ENCODE data around the gene DAPK1.

DAPK1 gene

DNA sequence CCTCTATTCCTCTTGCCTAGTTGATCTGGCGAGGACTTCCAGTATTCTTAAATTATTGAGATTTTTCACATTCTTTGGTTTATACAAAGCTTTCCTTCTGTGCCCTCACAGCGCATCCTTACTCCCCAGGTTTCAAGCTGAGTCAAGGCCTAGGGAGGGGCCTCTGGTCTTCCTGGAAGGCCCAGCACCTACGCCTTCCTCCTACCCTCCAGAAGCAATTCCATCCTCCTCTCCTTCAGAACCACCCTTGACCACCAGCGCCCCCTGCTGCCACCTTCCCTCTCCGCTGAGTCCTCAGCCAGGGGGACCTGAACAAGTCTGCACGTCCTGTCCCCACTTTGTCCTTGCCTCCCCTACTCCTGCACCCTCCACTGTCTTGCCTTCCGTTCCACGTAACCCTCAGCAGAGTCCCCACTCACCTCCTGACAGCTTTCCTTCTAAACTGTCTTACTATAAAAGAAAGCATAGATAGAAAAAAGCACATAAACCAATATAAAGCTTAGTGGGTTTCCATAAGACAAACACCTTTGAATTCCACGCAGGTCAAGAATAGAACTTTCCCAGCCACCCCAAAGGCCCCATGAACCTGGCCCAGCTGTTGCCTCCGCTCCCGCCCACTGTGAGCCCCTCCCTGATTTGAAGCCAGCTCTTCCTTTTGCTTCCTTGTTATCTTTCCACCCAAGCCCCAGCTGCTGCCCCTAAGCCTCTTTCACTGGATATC lies 165.3 kb downstream of the DAPK1 start:
- peaks cover 11% of the 10 kb centered on the region for H3K36me3 ChIP-seq

DNA sequence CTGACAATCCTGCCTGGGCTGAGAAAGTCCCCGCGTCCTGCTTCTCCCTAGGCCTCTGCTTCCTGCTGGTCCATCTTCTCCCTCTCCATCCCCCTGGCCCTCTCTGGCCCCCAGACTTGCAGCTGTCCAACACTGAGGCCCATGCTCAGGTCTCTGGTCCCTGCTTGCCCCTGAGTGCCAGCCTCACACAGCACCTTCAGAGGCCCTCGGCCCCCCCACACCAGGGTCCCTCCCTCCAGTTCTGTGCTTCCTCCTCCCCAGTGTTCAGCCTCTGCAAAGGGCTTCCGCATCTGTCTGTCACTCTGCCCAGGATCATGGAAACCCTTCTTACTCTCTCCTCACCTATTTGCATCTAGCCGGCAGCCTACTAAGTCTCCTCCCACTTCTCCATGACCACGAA lies 165.9 kb downstream of the DAPK1 start:
- Histone ChIP-seq H3K27me3 (ENCODE audit: insufficient read depth, low read depth, severe bottlenecking) (no peaks in the 10 kb centered on the region), H3K27ac (no peak overlapping the region), H3K36me3 (peaks cover 5% of the 10 kb centered on the region; the same call in 1 of the 2 replicates), H3K4me3 (ENCODE audit: low read depth, low read length) (no peak overlapping the region), H3K9me3 (ENCODE audit: severe bottlenecking) (peaks cover 7% of the 10 kb centered on the region)
- TF ChIP-seq CTCF (IDR thresholded peaks at IDR 0.05; ENCODE audit: low read depth, low read length), result no peak
- no peak for DNase-seq

More for the DNA sequence above, 165.3 kb downstream of the DAPK1 start:
- Histone ChIP-seq H3K4me3 (ENCODE audit: low read depth, low read length) (no peak overlapping the region), H3K27ac (no peak overlapping the region), H3K9me3 (ENCODE audit: severe bottlenecking) (peaks cover 7% of the 10 kb centered on the region), H3K27me3 (ENCODE audit: insufficient read depth, low read depth, severe bottlenecking) (no peaks in the 10 kb centered on the region)
- peak; percentile 87 for DNase-seq
- TF ChIP-seq CTCF (IDR thresholded peaks at IDR 0.05; ENCODE audit: low read depth, low read length), result peak; percentile 94

GRCh38 chr9:87664153-87665060 lies 166.7 kb downstream of the DAPK1 start:
- DNase-seq, result no peak
- H3K9me3 ChIP-seq (ENCODE audit: severe bottlenecking), result peaks cover 7% of the 10 kb centered on the region
- no peaks in the 10 kb centered on the region for H3K27me3 ChIP-seq (ENCODE audit: insufficient read depth, low read depth, severe bottlenecking)
- peaks cover 3% of the 10 kb centered on the region; the same call in 1 of the 2 replicates for H3K36me3 ChIP-seq
- no peak overlapping the region for H3K4me3 ChIP-seq (ENCODE audit: low read depth, low read length)
- H3K27ac ChIP-seq, result no peak overlapping the region
- TF ChIP-seq CTCF (IDR thresholded peaks at IDR 0.05; ENCODE audit: low read depth, low read length), result no peak

DNA sequence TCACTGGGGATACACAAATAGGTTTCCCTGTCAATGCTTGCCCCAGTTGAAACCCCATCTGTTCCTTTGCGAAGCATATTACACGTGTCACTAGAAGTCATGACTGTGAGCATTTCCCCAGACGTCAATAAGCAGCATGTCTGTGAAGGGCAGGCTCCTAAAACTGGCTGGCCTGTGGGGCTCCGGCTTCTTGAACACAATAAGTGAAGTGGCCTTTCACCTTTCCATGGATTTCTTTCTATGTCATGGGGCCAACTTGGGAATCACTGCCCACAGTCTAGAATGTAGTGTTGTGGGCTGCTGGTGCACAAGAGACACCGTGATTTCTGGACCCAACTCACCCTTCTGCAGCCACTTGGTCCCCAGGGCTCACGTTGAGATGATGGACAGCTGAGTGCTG lies 167.8 kb downstream of the DAPK1 start:
- Histone ChIP-seq H3K27ac (no peak overlapping the region), H3K9me3 (ENCODE audit: severe bottlenecking) (peaks cover 7% of the 10 kb centered on the region), H3K27me3 (ENCODE audit: insufficient read depth, low read depth, severe bottlenecking) (no peaks in the 10 kb centered on the region), H3K4me3 (ENCODE audit: low read depth, low read length) (no peak overlapping the region), H3K36me3 (peaks cover 3% of the 10 kb centered on the region; the same call in 1 of the 2 replicates)
- TF ChIP-seq CTCF (IDR thresholded peaks at IDR 0.05; ENCODE audit: low read depth, low read length), result no peak
- no peak for DNase-seq

GRCh38 chr9:87667164-87667738 lies 169.6 kb downstream of the DAPK1 start:
- Histone ChIP-seq H3K9me3 (ENCODE audit: severe bottlenecking) (peaks cover 7% of the 10 kb centered on the region), H3K36me3 (peaks cover 3% of the 10 kb centered on the region; the same call in 1 of the 2 replicates), H3K27me3 (ENCODE audit: insufficient read depth, low read depth, severe bottlenecking) (no peaks in the 10 kb centered on the region), H3K27ac (no peak overlapping the region), H3K4me3 (ENCODE audit: low read depth, low read length) (no peak overlapping the region)
- TF ChIP-seq CTCF (IDR thresholded peaks at IDR 0.05; ENCODE audit: low read depth, low read length), result peak; percentile 54
- DNase-seq, result peak; percentile 31
